Dendritic cell treated with granulocyte-macrophage colony-stimulating factor and Interleukin-4, amounts not matched to agents 40 ng/mL and 50 ng/mL, for 4 days (primary cell): ENCODE data around the gene UBLCP1.
A peak's percentile ranks its signal among the peaks of the same experiment; 100 is the strongest.
"Not testable (repeated sequence)": the region's sequence is repeated elsewhere in the genome, so short reads cannot be mapped to it uniquely, and the experiment has no call there.

Source experiments
- H3K27ac Mint-ChIP-seq: one replicate; pipeline ENCODE4 v1.8.0; 2022; ENCODE audit warnings: mild to moderate bottlenecking, mixed read lengths
- H3K27me3 Mint-ChIP-seq: one replicate; pipeline ENCODE4 v1.8.0; 2022; ENCODE audit warnings: mild to moderate bottlenecking, mixed read lengths
- H3K36me3 Mint-ChIP-seq: one replicate; pipeline ENCODE4 v1.8.0; 2022; ENCODE audit warnings: low read depth, mixed read lengths
- H3K4me1 Mint-ChIP-seq: one replicate; pipeline ENCODE4 v1.8.0; 2022; ENCODE audit warnings: low read depth, mixed read lengths
- H3K4me3 Mint-ChIP-seq: one replicate; pipeline ENCODE4 v1.8.0; 2022; ENCODE audit warnings: mild to moderate bottlenecking, moderate library complexity, mixed read lengths
- H3K9me3 Mint-ChIP-seq: one replicate; pipeline ENCODE4 v1.8.0; 2022; ENCODE audit warnings: mixed read lengths
- intact Hi-C: fragments of 100-400 bp; cut with micrococcal nuclease; formaldehyde crosslinking; loops from one replicate; pipeline ENCODE4 v1.15.0; 2022

The UBLCP1 gene

DNA sequence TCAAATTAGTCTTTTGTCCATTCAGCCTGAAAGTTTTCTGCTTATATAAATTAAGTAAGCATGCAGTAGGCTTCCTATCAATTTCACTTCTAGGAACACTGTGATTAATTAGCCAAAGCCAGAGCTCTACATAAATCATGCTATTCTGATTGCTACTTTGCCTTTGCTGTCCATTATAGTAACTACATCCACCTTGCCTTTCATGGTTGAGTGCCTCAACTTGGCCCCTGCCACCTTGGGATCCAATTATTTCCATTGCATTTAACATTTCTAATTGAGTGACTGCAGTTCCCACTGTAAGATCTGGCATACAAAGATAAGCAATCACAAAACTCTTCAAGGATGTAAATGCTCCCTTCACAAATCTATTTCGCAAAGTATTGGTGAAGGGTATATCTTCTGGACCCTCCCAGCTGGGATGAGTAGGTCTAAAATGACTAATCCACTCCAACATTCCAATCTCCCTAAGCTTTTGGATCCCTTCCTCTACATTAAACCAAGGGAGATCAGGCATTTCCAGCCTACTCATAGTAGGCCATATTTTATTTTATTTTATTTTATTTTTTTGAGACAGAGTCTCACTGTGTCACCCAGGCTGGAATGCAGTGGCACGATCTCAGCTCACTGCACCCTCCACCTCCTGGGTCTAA lies 27.1 kb upstream of the UBLCP1 start:
- H3K36me3 Mint-ChIP-seq, H3K27ac Mint-ChIP-seq, H3K4me3 Mint-ChIP-seq, H3K27me3 Mint-ChIP-seq, H3K9me3 Mint-ChIP-seq, intact Hi-C loops, H3K4me1 Mint-ChIP-seq: not testable (repeated sequence)

- H3K27me3 Mint-ChIP-seq = no peaks in the 10 kb centered on the region
- no peak overlapping the region for H3K27ac Mint-ChIP-seq
- H3K9me3 Mint-ChIP-seq = no peaks in the 10 kb centered on the region
- no peaks in the 10 kb centered on the region for H3K36me3 Mint-ChIP-seq
- no peak overlapping the region for H3K4me3 Mint-ChIP-seq
- H3K4me1 Mint-ChIP-seq = peaks cover 8% of the 10 kb centered on the region
- intact Hi-C loops = no loop called here
These were observed 22.7 kb upstream of the UBLCP1 start for GRCh38 chr5:159240301-159240870.

DNA sequence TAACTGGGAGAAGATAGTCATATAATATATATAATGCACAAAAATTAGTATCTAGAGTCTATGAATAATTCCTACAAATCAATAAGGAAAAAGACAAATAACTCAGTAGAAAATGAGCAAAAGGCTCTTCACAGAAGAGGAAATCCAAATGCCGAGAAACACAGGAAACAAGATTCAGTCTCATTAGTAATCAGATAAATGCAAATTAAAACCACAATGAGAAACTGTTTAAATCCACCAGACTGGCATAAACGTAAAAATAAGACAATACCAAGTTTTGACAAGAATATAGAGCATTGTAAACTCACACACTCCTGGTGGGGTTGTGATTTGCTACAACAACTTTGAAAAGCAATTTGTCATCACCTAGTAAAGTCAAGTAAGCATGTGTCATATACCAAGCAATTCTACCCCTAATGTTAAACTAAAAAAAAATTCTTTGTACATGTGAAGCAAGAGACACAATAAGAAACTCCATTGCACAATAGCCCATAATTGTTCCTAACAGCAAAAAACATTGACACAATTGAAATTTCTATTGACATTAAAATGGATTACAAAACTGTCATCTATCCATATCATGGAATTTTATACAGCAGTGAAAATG lies 21.0 kb upstream of the UBLCP1 start:
- H3K36me3 Mint-ChIP-seq = no peaks in the 10 kb centered on the region
- H3K27me3 Mint-ChIP-seq = peaks cover 1% of the 10 kb centered on the region

GRCh38 chr5:159242656-159243055 lies 20.4 kb upstream of the UBLCP1 start:
- no peak overlapping the region for H3K4me3 Mint-ChIP-seq
- intact Hi-C loops = no loop called here

More for the DNA sequence above, 21.0 kb upstream of the UBLCP1 start:
- Mint-ChIP-seq H3K9me3 (no peaks in the 10 kb centered on the region), H3K4me3 (no peak overlapping the region), H3K4me1 (peaks cover 8% of the 10 kb centered on the region), H3K27ac (no peak overlapping the region)
- intact Hi-C loops = no loop called here

GRCh38 chr5:159243385-159243784 lies 19.7 kb upstream of the UBLCP1 start:
- intact Hi-C loops = no loop called here
- Mint-ChIP-seq H3K27ac (no peak overlapping the region), H3K36me3 (no peaks in the 10 kb centered on the region), H3K4me3 (no peak overlapping the region), H3K27me3 (peaks cover 1% of the 10 kb centered on the region), H3K4me1 (peaks cover 8% of the 10 kb centered on the region), H3K9me3 (no peaks in the 10 kb centered on the region)

More at GRCh38 chr5:159242656-159243055, 20.4 kb upstream of the UBLCP1 start:
- Mint-ChIP-seq H3K36me3 (no peaks in the 10 kb centered on the region), H3K4me1 (peaks cover 8% of the 10 kb centered on the region), H3K27me3 (peaks cover 1% of the 10 kb centered on the region), H3K9me3 (no peaks in the 10 kb centered on the region), H3K27ac (no peak overlapping the region)

GRCh38 chr5:159244163-159244562 lies 18.9 kb upstream of the UBLCP1 start:
- Mint-ChIP-seq H3K4me3 (no peak overlapping the region), H3K27ac (no peak overlapping the region), H3K4me1 (peaks cover 8% of the 10 kb centered on the region)

GRCh38 chr5:159244890-159245289 lies 18.2 kb upstream of the UBLCP1 start:
- Mint-ChIP-seq H3K4me1 (peaks cover 7% of the 10 kb centered on the region), H3K9me3 (no peaks in the 10 kb centered on the region), H3K36me3 (no peaks in the 10 kb centered on the region), H3K27me3 (peaks cover 1% of the 10 kb centered on the region), H3K4me3 (no peak overlapping the region), H3K27ac (no peak overlapping the region)
- intact Hi-C loops = no loop called here

More at GRCh38 chr5:159244163-159244562, 18.9 kb upstream of the UBLCP1 start:
- H3K27me3 Mint-ChIP-seq = peaks cover 1% of the 10 kb centered on the region
- intact Hi-C loops = no loop called here
- H3K9me3 Mint-ChIP-seq = no peaks in the 10 kb centered on the region
- no peaks in the 10 kb centered on the region for H3K36me3 Mint-ChIP-seq

GRCh38 chr5:159249158-159249557 lies 13.9 kb upstream of the UBLCP1 start:
- Mint-ChIP-seq H3K9me3 (no peaks in the 10 kb centered on the region), H3K4me3 (no peak overlapping the region), H3K27ac (no peak overlapping the region), H3K36me3 (no peaks in the 10 kb centered on the region), H3K4me1 (no peaks in the 10 kb centered on the region), H3K27me3 (peaks cover 1% of the 10 kb centered on the region)
- intact Hi-C loops = no loop called here

GRCh38 chr5:159252195-159252594 lies 10.9 kb upstream of the UBLCP1 start:
- Mint-ChIP-seq H3K27ac (no peak overlapping the region), H3K4me3 (no peak overlapping the region), H3K4me1 (no peaks in the 10 kb centered on the region), H3K36me3 (no peaks in the 10 kb centered on the region), H3K27me3 (no peaks in the 10 kb centered on the region), H3K9me3 (no peaks in the 10 kb centered on the region)
- intact Hi-C loops = no loop called here

DNA sequence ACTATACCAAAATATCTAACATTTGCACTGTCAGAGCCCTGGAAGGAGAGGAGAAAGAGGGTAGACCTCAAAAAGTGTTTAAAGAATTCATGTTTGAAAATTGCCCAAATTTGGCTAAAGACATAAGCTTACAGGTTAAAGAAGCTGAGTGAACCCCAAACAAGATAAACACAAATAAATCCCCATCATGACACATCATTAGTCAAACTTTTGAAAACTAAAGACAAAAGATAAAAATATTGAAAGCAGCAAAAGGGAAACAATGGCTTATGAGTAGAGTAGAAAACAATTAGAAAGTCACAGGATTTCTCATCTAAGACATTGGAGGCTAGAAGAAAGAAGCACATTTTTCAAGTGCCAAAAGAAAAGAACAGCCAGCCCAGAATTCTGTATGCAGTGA lies 6.1 kb upstream of the UBLCP1 start:
- intact Hi-C loops = no loop called here
- H3K4me1 Mint-ChIP-seq = peaks cover 1% of the 10 kb centered on the region
- H3K27me3 Mint-ChIP-seq = peaks cover 11% of the 10 kb centered on the region
- no peaks in the 10 kb centered on the region for H3K9me3 Mint-ChIP-seq
- H3K36me3 Mint-ChIP-seq = no peaks in the 10 kb centered on the region
- no peak overlapping the region for H3K4me3 Mint-ChIP-seq
- H3K27ac Mint-ChIP-seq = no peak overlapping the region

DNA sequence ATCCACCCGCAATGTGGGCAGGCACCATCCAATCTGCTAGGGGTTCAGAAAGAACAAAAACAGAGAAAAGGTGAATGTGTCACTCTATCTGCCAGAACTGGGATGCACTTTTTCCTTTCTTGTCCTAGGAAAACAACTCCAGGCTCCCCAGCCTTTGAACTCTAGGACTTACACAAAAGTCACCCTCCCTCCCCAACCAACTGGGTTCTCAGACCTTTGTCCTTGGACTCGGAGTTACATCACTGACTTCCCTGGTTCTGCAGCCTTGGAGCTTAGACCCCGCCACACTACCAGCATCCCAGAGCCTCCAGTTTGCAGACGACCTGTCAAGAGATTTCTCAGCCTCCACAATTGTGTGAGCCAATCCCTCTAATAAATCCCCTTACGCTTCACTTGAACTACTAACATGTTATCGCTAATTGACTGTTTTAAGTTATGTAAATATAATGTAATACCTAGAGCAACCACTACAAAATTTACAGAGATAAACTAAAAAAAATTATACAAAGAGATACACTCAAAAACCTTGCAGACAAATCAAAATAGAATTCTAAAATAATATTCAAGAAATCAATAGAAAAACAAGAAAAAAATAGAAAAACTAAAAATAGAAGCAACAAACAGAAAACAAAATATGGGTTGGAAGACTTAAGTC lies 5.3 kb upstream of the UBLCP1 start:
- no peak overlapping the region for H3K27ac Mint-ChIP-seq
- H3K36me3 Mint-ChIP-seq = peaks cover 3% of the 10 kb centered on the region
- no peak overlapping the region for H3K4me3 Mint-ChIP-seq
- intact Hi-C loops = no loop called here
- H3K4me1 Mint-ChIP-seq = peaks cover 9% of the 10 kb centered on the region
- no peaks in the 10 kb centered on the region for H3K9me3 Mint-ChIP-seq
- peaks cover 13% of the 10 kb centered on the region for H3K27me3 Mint-ChIP-seq

DNA sequence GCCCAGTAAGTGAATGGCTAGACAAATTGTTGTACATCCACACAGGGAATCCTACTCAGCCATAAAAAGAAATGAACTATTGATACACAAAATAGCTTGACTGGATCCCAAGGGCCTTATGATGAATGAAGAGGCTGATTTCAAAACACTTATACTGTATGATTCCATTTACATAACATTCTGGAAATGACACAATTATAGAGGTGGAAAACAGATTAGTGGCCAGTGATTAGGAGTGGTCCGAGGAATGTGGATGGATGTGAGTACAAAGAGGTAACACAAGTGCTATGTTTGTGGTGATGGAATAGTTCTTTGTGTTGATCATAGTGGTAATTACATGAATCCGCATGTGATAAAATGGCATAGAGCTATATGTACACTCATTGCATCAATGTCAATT lies 4.7 kb upstream of the UBLCP1 start:
- intact Hi-C loops = no loop called here
- H3K36me3 Mint-ChIP-seq = peaks cover 9% of the 10 kb centered on the region
- no peak overlapping the region for H3K27ac Mint-ChIP-seq
- no peaks in the 10 kb centered on the region for H3K9me3 Mint-ChIP-seq
- no peak overlapping the region for H3K4me3 Mint-ChIP-seq
- H3K27me3 Mint-ChIP-seq = peaks cover 13% of the 10 kb centered on the region
- H3K4me1 Mint-ChIP-seq = peaks cover 11% of the 10 kb centered on the region

GRCh38 chr5:159260212-159260611 lies 2.9 kb upstream of the UBLCP1 start:
- Mint-ChIP-seq H3K27me3 (peaks cover 13% of the 10 kb centered on the region), H3K36me3 (peaks cover 14% of the 10 kb centered on the region), H3K4me1 (peaks cover 24% of the 10 kb centered on the region)
- intact Hi-C loops = loop anchor here (5.0 kb wide), 2 partner anchors 48 to 83 kb away; no protein-coding TSS in a partner anchor
- H3K27ac Mint-ChIP-seq, H3K9me3 Mint-ChIP-seq, H3K4me3 Mint-ChIP-seq: not testable (repeated sequence)

GRCh38 chr5:159262472-159262858 lies 625 bp upstream of the UBLCP1 start:
- intact Hi-C loops = loop anchor here (2.0 to 5.0 kb wide), 3 partner anchors 50 to 106 kb away; no protein-coding TSS in a partner anchor
- Mint-ChIP-seq H3K27me3 (peaks cover 13% of the 10 kb centered on the region), H3K27ac (peak overlapping the region; percentile 95), H3K4me1 (peaks cover 24% of the 10 kb centered on the region), H3K4me3 (peak overlapping the region; percentile 98), H3K9me3 (no peaks in the 10 kb centered on the region), H3K36me3 (peaks cover 32% of the 10 kb centered on the region)
